Upper lobe of left lung (tissue), 6 donors: Measurements from ENCODE around the gene TMPRSS6. TPM values are rescaled to one million over a fixed set of nuclear protein-coding genes. Genes with fewer than 3 reads are reported as not detected.

Source experiments
- ATAC-seq, 2 donors: fragments of 200-7000 bp; cut with Tn5 transposase; one replicate each; pipeline ENCODE4 v1.9.1; 2022; ENCODE audit warnings: mild to moderate bottlenecking in 2 of 2, moderate library complexity in 2 of 2; ENCODE audit not compliant: low FRiP score in 2 of 2
- DNase-seq, 2 donors: peaks; one replicate each; pipeline ENCODE4 v3.0.0-alpha.2; 2019 to 2020
- H3K27ac ChIP-seq, 4 donors: fragments of 200-600 bp; sonication (generic); one replicate each; pipeline ENCODE4 v1.5.1; 2016 to 2019
- H3K27me3 ChIP-seq, 4 donors: fragments of 200-600 bp; sonication (generic); one replicate each; pipeline ENCODE4 v1.5.1; 2017 to 2019
- H3K36me3 ChIP-seq, 4 donors: fragments of 200-600 bp; sonication (generic); one replicate each; pipeline ENCODE4 v1.5.1; 2016 to 2019
- H3K4me1 ChIP-seq, 4 donors: fragments of 200-600 bp; sonication (generic); one replicate each; pipeline ENCODE4 v1.5.1; 2018 to 2019
- H3K4me3 ChIP-seq, 4 donors: fragments of 200-600 bp; sonication (generic); one replicate each; pipeline ENCODE4 v1.5.1; 2017 to 2019; ENCODE audit warnings: mild to moderate bottlenecking in 2 of 4, moderate library complexity in 1 of 4
- H3K9me3 ChIP-seq, 4 donors: fragments of 200-600 bp; sonication (generic); one replicate each; pipeline ENCODE4 v1.5.1; 2018 to 2019
- CTCF ChIP-seq, 6 experiments: fragments of 450-650 bp in 4 of 6; fragments of 200-600 bp in 2 of 6; sonication (generic) in 2 of 6; IDR thresholded peaks; one replicate each; pipeline ENCODE4 v1.5.1; 2016 to 2019; ENCODE audit warnings: antibody characterized with exemption in 6 of 6
- EP300 ChIP-seq, 4 donors: sonication (generic); formaldehyde crosslinking; IDR thresholded peaks; one replicate each; pipeline ENCODE4 v1.5.1; 2017; ENCODE audit warnings: antibody characterized with exemption in 4 of 4, control low read depth in 2 of 4
- POLR2A ChIP-seq, 4 donors: fragments of 450-650 bp; IDR thresholded peaks; one replicate each; pipeline ENCODE4 v1.5.1; 2016 to 2017; ENCODE audit warnings: antibody characterized with exemption in 4 of 4, mild to moderate bottlenecking in 2 of 4
- POLR2AphosphoS5 ChIP-seq, 2 donors: sonication (generic); formaldehyde crosslinking; IDR thresholded peaks; one replicate each; pipeline ENCODE4 v1.5.1; 2017; ENCODE audit warnings: antibody characterized with exemption in 2 of 2
- WGBS, 2 donors: methylation state at CpG; one replicate each; pipeline ENCODE4 v1.1.5; 2017 to 2018; 5-methylcytosine and 5-hydroxymethylcytosine counted together
- total RNA-seq, 6 donors: library from RNA; depleted of rRNA in 4 of 6; stranded (reverse); fragments of >200 nt in 4 of 6; gene quantifications; one replicate each; pipeline versions ENCODE4 v1.1.0 to v1.2.1, GENCODE V29; 2016 to 2021
- donor health status: DM: no; HTN: no; CAD: no; lungs with moderate emphysema.
- donor health status: DM: no; HTN: yes; CAD: no; lungs with severe emphysema.

Gene TMPRSS6
- total RNA-seq, 6 donors from 2014 or later, result 0.47 to 8.2 (median 2.0) TPM

- TF ChIP-seq POLR2A (IDR thresholded peaks at IDR 0.05), result no peak
- TF ChIP-seq CTCF (IDR thresholded peaks at IDR 0.05), result no peak
- TF ChIP-seq POLR2AphosphoS5 (IDR thresholded peaks at IDR 0.05), result no peak
- TF ChIP-seq EP300 (IDR thresholded peaks at IDR 0.05), result no peak
- 39 to 43% methylated on average over 9 to 10 of the region's 10 CpGs for whole genome bisulfite sequencing, 2 donors
- ATAC-seq (peak in 1 of 2 donors; percentile 66), DNase-seq (peak in 1 of 2 donors; percentile 29)
- peak overlapping the region in 1 of 4 donors; percentile 20 for H3K27ac ChIP-seq
- no peaks in the 10 kb centered on the region for H3K9me3 ChIP-seq
- no peak overlapping the region for H3K4me3 ChIP-seq
- no peaks in the 10 kb centered on the region for H3K36me3 ChIP-seq
- peaks cover 0 to 24% (median 10%) of the 10 kb centered on the region in 4 donors for H3K4me1 ChIP-seq
- no peaks in the 10 kb centered on the region for H3K27me3 ChIP-seq
Measured at GRCh38 chr22:37098976-37099591, 10.4 kb downstream of the TMPRSS6 start.

GRCh38 chr22:37097346-37097745 lies 12.2 kb downstream of the TMPRSS6 start:
- TF ChIP-seq POLR2A (IDR thresholded peaks at IDR 0.05) (no peak), POLR2AphosphoS5 (IDR thresholded peaks at IDR 0.05) (no peak), CTCF (IDR thresholded peaks at IDR 0.05) (no peak), EP300 (IDR thresholded peaks at IDR 0.05) (no peak)
- WGBS, 2 donors, result 83 to 91% methylated on average over 4 to 13 of the region's 13 CpGs
- peaks cover 0 to 24% (median 10%) of the 10 kb centered on the region in 4 donors for H3K4me1 ChIP-seq
- H3K36me3 ChIP-seq, result no peaks in the 10 kb centered on the region
- H3K4me3 ChIP-seq, result no peak overlapping the region
- no peaks in the 10 kb centered on the region for H3K27me3 ChIP-seq
- ATAC-seq (no peak), DNase-seq (no peak)
- H3K27ac ChIP-seq, result no peak overlapping the region
- H3K9me3 ChIP-seq, result no peaks in the 10 kb centered on the region

GRCh38 chr22:37095113-37095512 lies 14.4 kb downstream of the TMPRSS6 start:
- ATAC-seq (no peak), DNase-seq (no peak)
- no peak overlapping the region for H3K27ac ChIP-seq
- TF ChIP-seq POLR2AphosphoS5 (IDR thresholded peaks at IDR 0.05) (no peak), POLR2A (IDR thresholded peaks at IDR 0.05) (no peak), CTCF (IDR thresholded peaks at IDR 0.05) (no peak), EP300 (IDR thresholded peaks at IDR 0.05) (no peak)
- WGBS, 2 donors, result 76 to 79% methylated on average over 11 of the region's 11 CpGs
- no peaks in the 10 kb centered on the region for H3K27me3 ChIP-seq
- peaks cover 0 to 19% (median 7%) of the 10 kb centered on the region in 4 donors for H3K4me1 ChIP-seq
- no peaks in the 10 kb centered on the region for H3K36me3 ChIP-seq
- H3K9me3 ChIP-seq, result no peaks in the 10 kb centered on the region
- H3K4me3 ChIP-seq, result no peak overlapping the region

- WGBS, 2 donors, result 47 to 49% methylated on average over 1 of the region's 1 CpG
- H3K27ac ChIP-seq, result no peak overlapping the region
- ATAC-seq (no peak), DNase-seq (no peak)
- TF ChIP-seq CTCF (IDR thresholded peaks at IDR 0.05) (no peak), EP300 (IDR thresholded peaks at IDR 0.05) (no peak)
- H3K4me3 ChIP-seq, result no peak overlapping the region
- H3K4me1 ChIP-seq, result peaks cover 0 to 11% (median 4%) of the 10 kb centered on the region in 4 donors
- no peaks in the 10 kb centered on the region for H3K27me3 ChIP-seq
- H3K36me3 ChIP-seq, result no peaks in the 10 kb centered on the region
- H3K9me3 ChIP-seq, result no peaks in the 10 kb centered on the region
Measured at GRCh38 chr22:37094239-37094638, 15.3 kb downstream of the TMPRSS6 start.

GRCh38 chr22:37092997-37093396 lies 16.5 kb downstream of the TMPRSS6 start:
- H3K27ac ChIP-seq, result no peak overlapping the region
- H3K27me3 ChIP-seq, result no peaks in the 10 kb centered on the region
- 52 to 66% methylated on average over 6 of the region's 6 CpGs for WGBS, 2 donors
- H3K9me3 ChIP-seq, result no peaks in the 10 kb centered on the region
- H3K4me1 ChIP-seq, result peaks cover 0 to 9% (median 0%) of the 10 kb centered on the region in 4 donors
- no peak overlapping the region for H3K4me3 ChIP-seq
- TF ChIP-seq EP300 (IDR thresholded peaks at IDR 0.05), result no peak
- TF ChIP-seq POLR2A (IDR thresholded peaks at IDR 0.05), result no peak
- TF ChIP-seq CTCF (IDR thresholded peaks at IDR 0.05), result no peak
- no peak for TF ChIP-seq POLR2AphosphoS5 (IDR thresholded peaks at IDR 0.05)
- DNase-seq, result no peak
- H3K36me3 ChIP-seq, result no peaks in the 10 kb centered on the region
- ATAC-seq, result no peak
